Trophoblast cell (in vitro differentiated cells and primary cell): ENCODE data around the gene DHX30.

Experiments
- DNase-seq, 2 donors: peaks; one replicate each; pipeline ENCODE4 v3.0.0-alpha.2; 2016
- H2AFZ ChIP-seq: 2 replicates; pipeline ENCODE4 v1.6.1; 2013; ENCODE audit warnings: low read length, moderate library complexity, mild to moderate bottlenecking; ENCODE audit not compliant: insufficient read depth, poor library complexity
- H2AK5ac ChIP-seq: 2 replicates; pipeline ENCODE4 v1.6.1; 2013; ENCODE audit warnings: mild to moderate bottlenecking, low read length
- H2BK120ac ChIP-seq: 2 replicates; pipeline ENCODE4 v1.6.1; 2013; ENCODE audit warnings: low read length, mild to moderate bottlenecking, moderate library complexity; ENCODE audit not compliant: insufficient read depth, poor library complexity
- H2BK12ac ChIP-seq: 2 replicates; pipeline ENCODE4 v1.6.1; 2013; ENCODE audit warnings: mild to moderate bottlenecking, low read length, moderate library complexity
- H2BK5ac ChIP-seq: 2 replicates; pipeline ENCODE4 v1.6.1; 2013; ENCODE audit warnings: low read length, low read depth, moderate library complexity, mild to moderate bottlenecking; ENCODE audit not compliant: poor library complexity
- H3K14ac ChIP-seq: 2 replicates; pipeline ENCODE4 v1.6.1; 2013; ENCODE audit warnings: mild to moderate bottlenecking, low read length
- H3K18ac ChIP-seq: 2 replicates; pipeline ENCODE4 v1.6.1; 2013; ENCODE audit warnings: mild to moderate bottlenecking, low read length
- H3K23ac ChIP-seq: 2 replicates; pipeline ENCODE4 v1.6.1; 2013; ENCODE audit warnings: low read length
- H3K27ac ChIP-seq: 2 replicates; pipeline ENCODE4 v1.5.1; 2013; ENCODE audit warnings: low read depth, mild to moderate bottlenecking, inconsistent platforms, low read length, moderate library complexity
- H3K27me3 ChIP-seq: 2 replicates; pipeline ENCODE4 v1.6.1; 2013; ENCODE audit warnings: inconsistent platforms, mild to moderate bottlenecking, low read length, moderate library complexity; ENCODE audit not compliant: insufficient read depth
- H3K36me3 ChIP-seq, 2 experiments: 1 replicate in 1 of 2; 2 replicates in 1 of 2; pipeline ENCODE4 v1.6.1; 2013; ENCODE audit warnings: low read length in 2 of 2, mild to moderate bottlenecking in 2 of 2, moderate library complexity in 1 of 2; ENCODE audit not compliant: insufficient read depth in 2 of 2, control insufficient read depth in 1 of 2
- H3K4ac ChIP-seq: 2 replicates; pipeline ENCODE4 v1.6.1; 2013; ENCODE audit warnings: low read depth, mild to moderate bottlenecking, low read length, moderate library complexity
- H3K4me1 ChIP-seq, 2 experiments: 1 replicate in 1 of 2; 2 replicates in 1 of 2; pipeline ENCODE4 v1.6.1; 2013; ENCODE audit warnings: low read length in 2 of 2, mild to moderate bottlenecking in 2 of 2, moderate library complexity in 1 of 2; ENCODE audit not compliant: insufficient read depth in 2 of 2, control insufficient read depth in 1 of 2
- H3K4me2 ChIP-seq: 2 replicates; pipeline ENCODE4 v1.6.1; 2013; ENCODE audit warnings: inconsistent platforms, mild to moderate bottlenecking, low read length, moderate library complexity
- H3K4me3 ChIP-seq: 2 replicates; pipeline ENCODE4 v1.5.1; 2013; ENCODE audit warnings: mild to moderate bottlenecking, low read depth, low read length, inconsistent platforms
- H3K79me1 ChIP-seq: one replicate; pipeline ENCODE4 v1.6.1; 2013; ENCODE audit warnings: low read length
- H3K79me2 ChIP-seq: 2 replicates; pipeline ENCODE4 v1.6.1; 2013; ENCODE audit warnings: low read length, mild to moderate bottlenecking; ENCODE audit not compliant: control insufficient read depth, insufficient read depth, poor library complexity
- H3K9ac ChIP-seq: 2 replicates; pipeline ENCODE4 v1.6.1; 2013; ENCODE audit warnings: mild to moderate bottlenecking, low read length
- H3K9me3 ChIP-seq: 2 replicates; pipeline ENCODE4 v1.6.1; 2013; ENCODE audit warnings: low read depth, mild to moderate bottlenecking, control low read depth, inconsistent platforms, low read length; ENCODE audit not compliant: insufficient read depth
- H4K12ac ChIP-seq: 2 replicates; pipeline ENCODE4 v1.6.1; 2013; ENCODE audit warnings: low read depth, mild to moderate bottlenecking, low read length, moderate library complexity
- H4K8ac ChIP-seq: 2 replicates; pipeline ENCODE4 v1.6.1; 2013; ENCODE audit warnings: low read depth, mild to moderate bottlenecking, low read length, moderate library complexity
- H4K91ac ChIP-seq: one replicate; pipeline ENCODE4 v1.6.1; 2013; ENCODE audit warnings: low read depth, mild to moderate bottlenecking, low read length, moderate library complexity
- WGBS: extraction: QIAGEN DNeasy Blood & Tissue Kit; methylation state at CpG from one replicate; pipeline ENCODE4 v1.1.7; 2013; ENCODE audit warnings: missing lambda C conversion rate; ENCODE audit not compliant: insufficient read length, insufficient coverage; ENCODE audit errors: extremely low coverage; 5-methylcytosine and 5-hydroxymethylcytosine counted together

The DHX30 gene

GRCh38 chr3:47888986-47889757 lies 86.2 kb downstream of the DHX30 start:
- Histone ChIP-seq H2AK5ac (no peak overlapping the region), H3K79me1 (no peaks in the 10 kb centered on the region), H3K9me3 (no peaks in the 10 kb centered on the region), H3K18ac (no peak overlapping the region), H3K23ac (no peak overlapping the region), H3K14ac (no peak overlapping the region), H2BK5ac (no peak overlapping the region), H2AFZ (no peak overlapping the region), H3K4me1 (peaks cover 0 to 3% of the 10 kb centered on the region in 2 experiments), H3K27me3 (no peaks in the 10 kb centered on the region), H3K4ac (no peak overlapping the region), H3K27ac (no peak overlapping the region), H4K8ac (no peak overlapping the region), H3K79me2 (no peaks in the 10 kb centered on the region), H4K12ac (no peak overlapping the region), H3K4me3 (no peak overlapping the region), H2BK120ac (no peak overlapping the region), H3K36me3 (peaks cover 20 to 27% of the 10 kb centered on the region in 2 experiments), H4K91ac (no peak overlapping the region), H2BK12ac (no peak overlapping the region), H3K4me2 (no peak overlapping the region), H3K9ac (no peak overlapping the region)
- no CpG with 5 or more reads among the region's 4 CpGs for WGBS
- no peak for DNase-seq

GRCh38 chr3:47890126-47890827 lies 87.3 kb downstream of the DHX30 start:
- WGBS = no CpG with 5 or more reads among the region's 3 CpGs
- Histone ChIP-seq H3K79me2 (no peaks in the 10 kb centered on the region), H3K4ac (no peak overlapping the region), H3K23ac (no peak overlapping the region), H3K79me1 (no peaks in the 10 kb centered on the region), H4K91ac (no peak overlapping the region), H2BK120ac (no peak overlapping the region), H3K4me2 (no peak overlapping the region), H3K27ac (no peak overlapping the region), H4K8ac (no peak overlapping the region), H2AK5ac (no peak overlapping the region), H2BK12ac (no peak overlapping the region), H2AFZ (no peak overlapping the region), H3K4me3 (no peak overlapping the region), H3K36me3 (peaks cover 17 to 26% of the 10 kb centered on the region in 2 experiments), H3K4me1 (peaks cover 0 to 2% of the 10 kb centered on the region in 2 experiments), H3K14ac (no peak overlapping the region), H3K18ac (no peak overlapping the region), H3K27me3 (no peaks in the 10 kb centered on the region), H3K9ac (no peak overlapping the region), H3K9me3 (no peaks in the 10 kb centered on the region), H2BK5ac (no peak overlapping the region), H4K12ac (no peak overlapping the region)
- DNase-seq = no peak

GRCh38 chr3:47890828-47891612 lies 88.1 kb downstream of the DHX30 start:
- H4K91ac ChIP-seq = no peak overlapping the region
- H3K14ac ChIP-seq = no peak overlapping the region
- no peak overlapping the region for H3K4me3 ChIP-seq
- H3K9me3 ChIP-seq = no peaks in the 10 kb centered on the region
- H2BK120ac ChIP-seq = no peak overlapping the region
- H3K18ac ChIP-seq = no peak overlapping the region
- no peak overlapping the region for H2AK5ac ChIP-seq
- H3K36me3 ChIP-seq = peaks cover 17 to 27% of the 10 kb centered on the region in 2 experiments
- H2BK12ac ChIP-seq = no peak overlapping the region
- H3K4ac ChIP-seq = no peak overlapping the region
- no peak overlapping the region for H4K12ac ChIP-seq
- H2BK5ac ChIP-seq = no peak overlapping the region
- H3K27me3 ChIP-seq = no peaks in the 10 kb centered on the region
- no peaks in the 10 kb centered on the region for H3K79me1 ChIP-seq
- H3K9ac ChIP-seq = no peak overlapping the region
- H2AFZ ChIP-seq = no peak overlapping the region
- no CpG with 5 or more reads among the region's 10 CpGs for WGBS
- no peak overlapping the region for H4K8ac ChIP-seq
- no peak for DNase-seq
- no peak overlapping the region for H3K27ac ChIP-seq
- H3K23ac ChIP-seq = no peak overlapping the region
- no peaks in the 10 kb centered on the region for H3K79me2 ChIP-seq
- H3K4me1 ChIP-seq = peaks cover 0 to 2% of the 10 kb centered on the region in 2 experiments
- H3K4me2 ChIP-seq = no peak overlapping the region

GRCh38 chr3:47891613-47892005 lies 88.7 kb downstream of the DHX30 start:
- H3K4me1 ChIP-seq = no peaks in the 10 kb centered on the region
- no peak overlapping the region for H2BK120ac ChIP-seq
- H3K79me2 ChIP-seq = no peaks in the 10 kb centered on the region
- H3K14ac ChIP-seq = no peak overlapping the region
- peaks cover 15 to 27% of the 10 kb centered on the region in 2 experiments for H3K36me3 ChIP-seq
- no peak overlapping the region for H2AK5ac ChIP-seq
- no peak overlapping the region for H2AFZ ChIP-seq
- H3K23ac ChIP-seq = no peak overlapping the region
- no peak overlapping the region for H2BK12ac ChIP-seq
- H2BK5ac ChIP-seq = no peak overlapping the region
- H3K9me3 ChIP-seq = no peaks in the 10 kb centered on the region
- H4K12ac ChIP-seq = no peak overlapping the region
- no peak overlapping the region for H3K4ac ChIP-seq
- no peak overlapping the region for H3K4me2 ChIP-seq
- WGBS = no CpG with 5 or more reads among the region's 3 CpGs
- no peak overlapping the region for H4K8ac ChIP-seq
- H3K4me3 ChIP-seq = no peak overlapping the region
- no peak overlapping the region for H3K27ac ChIP-seq
- H3K27me3 ChIP-seq = no peaks in the 10 kb centered on the region
- H4K91ac ChIP-seq = no peak overlapping the region
- no peak overlapping the region for H3K18ac ChIP-seq
- H3K79me1 ChIP-seq = no peaks in the 10 kb centered on the region
- no peak overlapping the region for H3K9ac ChIP-seq
- DNase-seq = no peak
